Endothelial cell (in vitro differentiated cells): ENCODE measurements around the gene MXRA8. TPM values are rescaled to one million over a fixed set of nuclear protein-coding genes. Genes with fewer than 3 reads are reported as not detected.
A peak's percentile ranks its signal among the peaks of the same experiment; 100 is the strongest.

ENCODE experiments used
- DNase-seq: peaks from one replicate; pipeline ENCODE4 v3.0.0; 2021; ENCODE audit warnings: low spot score
- H3K27ac Mint-ChIP-seq: one replicate; pipeline ENCODE4 v1.8.0; 2021; ENCODE audit warnings: mixed read lengths, inconsistent platforms; ENCODE audit not compliant: unreplicated experiment
- H3K27me3 Mint-ChIP-seq: one replicate; pipeline ENCODE4 v1.8.0; 2021; ENCODE audit warnings: mild to moderate bottlenecking, moderate library complexity, mixed read lengths, inconsistent platforms; ENCODE audit not compliant: unreplicated experiment
- H3K36me3 Mint-ChIP-seq: one replicate; pipeline ENCODE4 v1.8.0; 2021; ENCODE audit warnings: mild to moderate bottlenecking, low read depth, mixed read lengths, inconsistent platforms; ENCODE audit not compliant: unreplicated experiment
- H3K4me1 Mint-ChIP-seq: one replicate; pipeline ENCODE4 v1.8.0; 2021; ENCODE audit warnings: mild to moderate bottlenecking, mixed read lengths, inconsistent platforms; ENCODE audit not compliant: unreplicated experiment
- H3K4me3 Mint-ChIP-seq: one replicate; pipeline ENCODE4 v1.8.0; 2021; ENCODE audit warnings: mild to moderate bottlenecking, mixed read lengths, inconsistent platforms; ENCODE audit not compliant: unreplicated experiment
- H3K9me3 Mint-ChIP-seq: one replicate; pipeline ENCODE4 v1.8.0; 2021; ENCODE audit warnings: mixed read lengths, inconsistent platforms; ENCODE audit not compliant: unreplicated experiment
- total RNA-seq: library from RNA; stranded (reverse); fragmentation: NEBNext Ultra II Directional; extraction: Animal tissue kit (Norgen Biotek cat#: 25700); gene quantifications from one replicate; pipeline ENCODE4 v1.2.1, GENCODE V29; 2021; ENCODE audit not compliant: unreplicated experiment
- TF ChIP-seq, protein P1 (sequence below): fragments of 200-600 bp; sonication (generic); IDR thresholded peaks from one replicate; pipeline ENCODE4 v1.5.0; 2021; ENCODE audit warnings: antibody characterized with exemption; ENCODE audit not compliant: unreplicated experiment

MXRA8 gene
- total RNA-seq, 1 donor from 2014 or later: 0.64 TPM

- peak overlapping the region; percentile 95 for H3K4me3 Mint-ChIP-seq
- TF ChIP-seq, protein P1, sequence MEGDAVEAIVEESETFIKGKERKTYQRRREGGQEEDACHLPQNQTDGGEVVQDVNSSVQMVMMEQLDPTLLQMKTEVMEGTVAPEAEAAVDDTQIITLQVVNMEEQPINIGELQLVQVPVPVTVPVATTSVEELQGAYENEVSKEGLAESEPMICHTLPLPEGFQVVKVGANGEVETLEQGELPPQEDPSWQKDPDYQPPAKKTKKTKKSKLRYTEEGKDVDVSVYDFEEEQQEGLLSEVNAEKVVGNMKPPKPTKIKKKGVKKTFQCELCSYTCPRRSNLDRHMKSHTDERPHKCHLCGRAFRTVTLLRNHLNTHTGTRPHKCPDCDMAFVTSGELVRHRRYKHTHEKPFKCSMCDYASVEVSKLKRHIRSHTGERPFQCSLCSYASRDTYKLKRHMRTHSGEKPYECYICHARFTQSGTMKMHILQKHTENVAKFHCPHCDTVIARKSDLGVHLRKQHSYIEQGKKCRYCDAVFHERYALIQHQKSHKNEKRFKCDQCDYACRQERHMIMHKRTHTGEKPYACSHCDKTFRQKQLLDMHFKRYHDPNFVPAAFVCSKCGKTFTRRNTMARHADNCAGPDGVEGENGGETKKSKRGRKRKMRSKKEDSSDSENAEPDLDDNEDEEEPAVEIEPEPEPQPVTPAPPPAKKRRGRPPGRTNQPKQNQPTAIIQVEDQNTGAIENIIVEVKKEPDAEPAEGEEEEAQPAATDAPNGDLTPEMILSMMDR: no peak
Measured at GRCh38 chr1:1400576-1401456, 42.5 kb upstream of the MXRA8 start.

GRCh38 chr1:1399872-1400575 lies 41.7 kb upstream of the MXRA8 start:
- Mint-ChIP-seq H3K4me3 (peak overlapping the region; percentile 95), H3K9me3 (no peaks in the 10 kb centered on the region), H3K27ac (peak overlapping the region; percentile 91), H3K27me3 (peaks cover 11% of the 10 kb centered on the region), H3K36me3 (peaks cover 39% of the 10 kb centered on the region), H3K4me1 (peaks cover 36% of the 10 kb centered on the region)
- DNase-seq: peak; percentile 21
- TF ChIP-seq, protein P1: no peak

More at GRCh38 chr1:1400576-1401456, 42.5 kb upstream of the MXRA8 start:
- H3K9me3 Mint-ChIP-seq: no peaks in the 10 kb centered on the region
- peaks cover 13% of the 10 kb centered on the region for H3K27me3 Mint-ChIP-seq
- peaks cover 38% of the 10 kb centered on the region for H3K36me3 Mint-ChIP-seq
- DNase-seq: no peak
- H3K27ac Mint-ChIP-seq: peak overlapping the region; percentile 91
- H3K4me1 Mint-ChIP-seq: peaks cover 32% of the 10 kb centered on the region

GRCh38 chr1:1399187-1399871 lies 41.0 kb upstream of the MXRA8 start, which contains the start of gene CCNL2:
CCNL2 (minus strand) TSS chr1:1399335; CDS start chr1:1399306, 29 bp downstream.
- Mint-ChIP-seq H3K4me1 (peaks cover 36% of the 10 kb centered on the region), H3K36me3 (peaks cover 42% of the 10 kb centered on the region), H3K4me3 (peak within 1 kb of the TSS; percentile 98), H3K27me3 (peaks cover 11% of the 10 kb centered on the region), H3K27ac (peak within 1 kb of the TSS; percentile 91), H3K9me3 (no peaks in the 10 kb centered on the region)
- DNase-seq: peak; percentile 100
- TF ChIP-seq, protein P1: peak; percentile 50

DNA sequence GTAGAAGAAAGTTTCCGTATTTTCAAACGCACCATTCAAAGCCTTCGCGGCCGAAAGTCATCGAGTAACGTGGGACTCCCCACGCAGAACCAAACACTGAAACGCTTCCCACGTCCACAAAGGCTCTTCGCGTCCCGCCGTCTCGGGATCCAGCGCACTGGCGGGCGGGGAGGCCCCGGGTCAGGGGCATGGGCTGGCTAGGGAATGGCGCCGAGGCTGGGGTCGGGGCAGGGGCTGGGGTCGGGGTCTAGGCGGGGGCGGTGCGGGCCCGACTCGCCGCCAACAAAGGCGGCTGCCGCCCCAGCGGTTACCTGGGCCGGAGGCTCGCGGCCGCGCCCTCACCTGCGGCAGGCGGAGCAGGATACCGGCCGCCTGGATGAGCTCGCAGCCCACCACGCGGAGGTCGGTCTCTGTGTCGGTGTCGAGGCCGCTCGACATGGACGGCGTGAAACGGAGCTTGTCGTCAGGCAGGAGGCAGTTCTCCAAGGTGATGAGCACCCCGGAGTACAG lies 40.4 kb upstream of the MXRA8 start:
- TF ChIP-seq, protein P1: no peak
- Mint-ChIP-seq H3K27ac (peak overlapping the region; percentile 91), H3K4me3 (peak overlapping the region; percentile 98), H3K27me3 (peaks cover 11% of the 10 kb centered on the region), H3K9me3 (no peaks in the 10 kb centered on the region), H3K4me1 (peaks cover 36% of the 10 kb centered on the region), H3K36me3 (peaks cover 45% of the 10 kb centered on the region)
- DNase-seq: no peak
